GM12875 (cell line): Measurements from ENCODE around the gene GPR15.

Experiments used
- H3K4me3 ChIP-seq: one replicate; pipeline ENCODE4 v1.5.1; 2011; ENCODE audit warnings: low read depth, low read length, control low read depth
- CTCF ChIP-seq: IDR thresholded peaks from 2 replicates; pipeline ENCODE4 v1.5.1; 2011; ENCODE audit warnings: low read depth, mild to moderate bottlenecking, control low read depth, inconsistent platforms, low read length, moderate library complexity, borderline replicate concordance; ENCODE audit not compliant: insufficient read depth

The GPR15 gene

GRCh38 chr3:98529856-98530459 lies 1.8 kb upstream of the GPR15 start:
- H3K4me3 ChIP-seq, result peak overlapping the region; percentile 40
- TF ChIP-seq CTCF, result no peak

DNA sequence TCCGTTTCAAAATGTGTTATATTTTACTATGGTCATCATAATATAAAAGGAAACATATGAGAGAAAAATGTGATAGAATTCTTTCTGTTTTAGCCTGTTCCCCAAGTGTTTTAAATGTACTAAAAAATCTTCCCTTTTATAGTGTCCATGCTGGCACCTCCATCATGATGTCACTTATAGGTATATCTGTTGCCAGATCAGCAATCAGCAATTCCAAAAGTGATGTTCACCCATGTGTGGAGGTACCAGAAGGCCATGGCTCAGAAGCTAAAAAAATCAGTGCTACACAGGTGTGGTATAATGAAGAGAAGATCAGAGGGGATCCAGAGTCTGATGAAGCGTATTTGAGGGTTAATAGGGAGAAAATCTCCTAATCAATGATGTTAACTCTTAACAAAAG lies 1.1 kb upstream of the GPR15 start:
- TF ChIP-seq CTCF, result no peak
- peak overlapping the region; percentile 40 for H3K4me3 ChIP-seq

DNA sequence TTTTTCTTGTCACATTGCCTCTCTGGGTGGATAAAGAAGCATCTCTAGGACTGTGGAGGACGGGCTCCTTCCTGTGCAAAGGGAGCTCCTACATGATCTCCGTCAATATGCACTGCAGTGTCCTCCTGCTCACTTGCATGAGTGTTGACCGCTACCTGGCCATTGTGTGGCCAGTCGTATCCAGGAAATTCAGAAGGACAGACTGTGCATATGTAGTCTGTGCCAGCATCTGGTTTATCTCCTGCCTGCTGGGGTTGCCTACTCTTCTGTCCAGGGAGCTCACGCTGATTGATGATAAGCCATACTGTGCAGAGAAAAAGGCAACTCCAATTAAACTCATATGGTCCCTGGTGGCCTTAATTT lies 478 bp downstream of the GPR15 start:
- H3K4me3 ChIP-seq, result peak overlapping the region; percentile 82
- TF ChIP-seq CTCF, result no peak

- TF ChIP-seq CTCF, result no peak
- peak overlapping the region; percentile 82 for H3K4me3 ChIP-seq
Measured at GRCh38 chr3:98532709-98533571, 1.2 kb downstream of the GPR15 start.

GRCh38 chr3:98534168-98534567 lies 2.4 kb downstream of the GPR15 start:
- peak overlapping the region; percentile 82 for H3K4me3 ChIP-seq

DNA sequence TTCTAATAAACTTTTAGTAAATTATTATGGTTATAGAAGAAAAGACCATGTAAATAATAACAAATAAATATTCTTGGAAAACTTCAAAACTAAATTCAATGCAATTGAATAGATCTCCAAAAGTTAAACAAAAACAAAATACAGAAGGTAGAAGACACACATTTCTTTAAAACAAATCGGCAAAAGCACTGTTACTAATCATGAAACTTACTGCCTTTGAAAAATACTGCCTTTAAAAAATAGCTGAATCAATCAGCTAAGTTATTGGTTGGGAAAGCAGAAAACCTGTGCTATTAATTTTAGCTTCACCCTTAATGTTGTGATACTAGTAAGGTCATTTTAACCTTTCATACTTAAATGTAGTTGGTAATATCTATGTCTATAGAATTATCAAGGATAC lies 3.0 kb downstream of the GPR15 start:
- peak overlapping the region; percentile 82 for H3K4me3 ChIP-seq
- TF ChIP-seq CTCF, result no peak

More at GRCh38 chr3:98534168-98534567, 2.4 kb downstream of the GPR15 start:
- TF ChIP-seq CTCF, result no peak
